Hepatocyte (in vitro differentiated cells): ENCODE results near the gene C11orf52.

Experiments
- EZH2 ChIP-seq: fragments of 200-600 bp; sonication (generic); IDR thresholded peaks from 2 replicates; pipeline ENCODE4 v1.6.1; 2016; ENCODE audit warnings: antibody characterized with exemption, mild to moderate bottlenecking, borderline replicate concordance
- TF ChIP-seq, protein P1 (sequence below): fragments of 200-600 bp; sonication (generic); IDR thresholded peaks from 2 replicates; pipeline ENCODE4 v1.5.1; 2016; ENCODE audit warnings: antibody characterized with exemption, mild to moderate bottlenecking; ENCODE audit not compliant: poor library complexity

DNA sequence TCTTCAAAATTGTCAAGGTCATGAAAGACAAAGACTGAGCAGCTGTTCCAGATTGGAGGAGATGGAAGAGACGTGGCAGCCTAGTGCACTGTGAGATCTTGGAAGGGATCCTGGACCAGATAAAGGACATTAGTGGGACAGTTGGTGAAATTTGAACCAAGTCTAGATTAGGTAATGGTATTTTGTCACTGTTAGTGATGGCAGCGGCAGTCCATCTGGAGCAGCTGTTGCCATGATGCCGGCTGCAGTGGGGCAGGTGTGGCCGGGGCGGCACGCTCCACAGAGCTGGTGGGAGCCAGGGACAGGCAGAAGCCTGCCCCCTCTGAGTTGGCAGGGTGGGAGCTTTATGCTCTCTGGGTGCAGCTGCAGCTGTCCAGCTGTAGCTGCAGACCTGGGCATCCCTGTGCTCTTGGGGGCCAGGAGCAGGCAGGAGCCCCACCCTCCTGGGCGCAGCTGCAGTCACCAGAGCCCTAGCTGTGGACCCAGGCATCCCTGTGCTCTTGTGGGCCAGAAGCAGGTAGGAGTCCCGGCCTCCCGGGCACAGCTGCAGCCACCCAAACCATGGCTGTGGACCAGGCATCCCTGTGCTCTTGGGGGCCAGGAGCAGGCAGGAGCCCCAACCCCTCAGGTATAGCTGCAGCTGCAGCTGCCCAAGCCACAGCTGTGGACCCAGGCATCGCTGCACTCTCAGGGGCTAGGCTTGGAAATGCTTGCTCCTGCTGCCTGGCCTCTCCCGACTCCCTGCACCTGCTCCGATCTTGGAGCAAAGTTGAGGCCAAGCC lies 39.1 kb downstream of the C11orf52 start:
- no peak for TF ChIP-seq EZH2
- TF ChIP-seq, protein P1, sequence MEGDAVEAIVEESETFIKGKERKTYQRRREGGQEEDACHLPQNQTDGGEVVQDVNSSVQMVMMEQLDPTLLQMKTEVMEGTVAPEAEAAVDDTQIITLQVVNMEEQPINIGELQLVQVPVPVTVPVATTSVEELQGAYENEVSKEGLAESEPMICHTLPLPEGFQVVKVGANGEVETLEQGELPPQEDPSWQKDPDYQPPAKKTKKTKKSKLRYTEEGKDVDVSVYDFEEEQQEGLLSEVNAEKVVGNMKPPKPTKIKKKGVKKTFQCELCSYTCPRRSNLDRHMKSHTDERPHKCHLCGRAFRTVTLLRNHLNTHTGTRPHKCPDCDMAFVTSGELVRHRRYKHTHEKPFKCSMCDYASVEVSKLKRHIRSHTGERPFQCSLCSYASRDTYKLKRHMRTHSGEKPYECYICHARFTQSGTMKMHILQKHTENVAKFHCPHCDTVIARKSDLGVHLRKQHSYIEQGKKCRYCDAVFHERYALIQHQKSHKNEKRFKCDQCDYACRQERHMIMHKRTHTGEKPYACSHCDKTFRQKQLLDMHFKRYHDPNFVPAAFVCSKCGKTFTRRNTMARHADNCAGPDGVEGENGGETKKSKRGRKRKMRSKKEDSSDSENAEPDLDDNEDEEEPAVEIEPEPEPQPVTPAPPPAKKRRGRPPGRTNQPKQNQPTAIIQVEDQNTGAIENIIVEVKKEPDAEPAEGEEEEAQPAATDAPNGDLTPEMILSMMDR: no peak
